Measurements from ENCODE around the gene TPCN2.

TPCN2 gene

DNA sequence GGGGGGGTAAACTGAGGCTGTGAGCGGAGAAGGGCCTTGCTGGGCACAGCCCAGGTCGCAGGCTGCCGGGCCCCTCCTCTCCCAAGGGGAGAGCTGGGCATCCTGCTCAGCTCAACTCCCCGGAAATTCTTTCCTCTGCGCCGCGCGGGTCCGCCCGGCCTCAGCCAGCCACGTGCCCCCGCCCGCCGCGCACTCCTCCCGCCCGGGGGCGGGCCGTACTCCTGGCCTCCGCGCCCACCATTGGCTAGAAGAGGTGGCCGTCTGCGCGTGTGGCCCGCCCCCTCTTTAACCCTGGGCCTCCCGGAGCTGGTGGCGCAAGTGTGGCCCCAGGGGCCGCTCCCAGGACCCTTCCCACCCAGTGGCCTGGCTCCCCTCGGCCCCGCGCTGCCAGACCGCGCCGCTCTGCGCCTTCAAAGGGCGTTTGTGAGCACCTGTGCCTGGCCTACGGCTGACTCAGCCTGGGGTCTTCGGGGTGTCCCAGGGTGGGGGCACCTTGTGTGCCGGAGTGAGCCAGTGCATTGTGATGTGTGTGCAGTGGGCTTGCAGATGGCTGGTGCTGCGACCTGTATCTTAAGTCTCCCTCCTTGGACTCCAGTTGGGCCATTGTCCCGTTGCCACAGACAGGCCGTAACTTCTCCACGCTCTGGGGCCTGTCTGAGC is 37.6 kb upstream of the TPCN2 start:
- no peak for DNase-seq

DNA sequence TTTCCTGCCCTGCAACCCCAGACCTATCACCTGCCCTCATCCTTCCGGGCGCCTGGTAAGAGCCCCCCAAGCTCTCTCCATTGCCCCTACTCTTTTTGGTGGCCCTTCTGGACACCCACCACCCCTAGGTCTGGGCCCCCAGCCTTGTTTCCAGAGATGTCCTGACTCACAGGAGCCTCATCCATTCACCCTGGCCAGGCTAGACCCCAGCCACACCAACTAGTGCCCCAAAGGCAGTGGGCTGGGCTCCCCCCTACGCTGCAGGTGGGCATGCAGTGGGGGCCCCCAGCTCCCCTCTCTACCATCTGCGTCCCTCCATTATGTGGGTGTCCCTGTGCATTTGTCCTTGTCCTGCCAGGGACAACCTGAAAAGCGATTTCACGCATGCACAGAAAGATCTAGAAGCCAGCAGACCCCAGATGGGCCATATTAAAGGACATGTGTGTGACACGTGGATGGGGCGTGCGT is 37.1 kb upstream of the TPCN2 start:
- DNase-seq, result no peak

GRCh38 chr11:69012092-69013008 is 36.4 kb upstream of the TPCN2 start:
- DNase-seq, result no peak

DNA sequence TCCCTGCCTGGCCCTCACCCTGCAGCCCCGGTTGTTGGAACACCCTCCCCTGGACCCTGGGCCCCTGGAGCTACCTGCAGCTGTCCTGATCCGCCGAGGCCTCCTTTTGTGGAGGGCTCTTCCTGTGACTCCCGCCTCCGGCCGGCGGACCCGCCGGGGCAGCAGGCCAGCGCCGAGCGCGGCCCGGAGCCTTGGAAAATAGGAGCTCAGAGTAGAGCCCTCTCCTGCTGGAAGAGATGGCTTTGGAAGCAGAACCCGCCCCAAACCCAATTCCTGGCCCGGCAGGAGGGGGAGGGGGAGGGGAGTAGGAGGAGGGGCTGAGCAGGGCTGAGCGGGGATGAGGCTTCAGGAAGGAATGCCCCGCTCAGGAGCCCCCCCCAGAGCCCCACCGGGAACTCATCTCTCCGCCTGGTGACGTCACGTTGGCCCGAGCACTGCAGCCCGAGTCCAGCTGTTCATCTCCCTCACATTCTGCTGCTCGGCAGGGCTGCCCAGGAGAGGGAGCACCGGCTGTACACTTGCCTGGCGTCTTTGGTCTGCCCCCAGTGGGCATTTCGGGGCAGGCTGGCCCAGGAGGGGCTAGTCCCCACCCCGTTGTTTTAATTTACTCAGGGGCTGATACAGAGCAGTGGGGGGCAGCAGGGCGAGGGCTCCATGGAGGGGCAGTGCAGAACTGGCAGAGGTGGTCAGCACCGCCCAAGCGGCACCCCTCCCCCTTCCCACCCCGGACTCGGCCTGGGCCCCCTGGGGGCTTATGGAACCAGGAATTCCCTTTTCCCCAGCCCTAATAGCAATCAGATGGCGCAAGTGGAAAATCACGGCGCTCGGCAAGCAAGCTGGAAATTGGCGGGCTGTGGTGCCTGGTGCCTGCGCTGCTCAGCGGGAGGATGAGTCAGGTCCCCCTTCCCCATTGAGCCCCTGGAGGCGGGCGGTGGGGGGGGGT is 35.5 kb upstream of the TPCN2 start, which contains the start of gene MRGPRF:
MRGPRF (minus strand) TSS at position 238 of the 943 bp plus-strand sequence. CDS start 3,345 bp downstream, outside the sequence.
- DNase-seq, result no peak

- no peak for DNase-seq
These were observed 34.5 kb upstream of the TPCN2 start for GRCh38 chr11:69014084-69014851.

DNA sequence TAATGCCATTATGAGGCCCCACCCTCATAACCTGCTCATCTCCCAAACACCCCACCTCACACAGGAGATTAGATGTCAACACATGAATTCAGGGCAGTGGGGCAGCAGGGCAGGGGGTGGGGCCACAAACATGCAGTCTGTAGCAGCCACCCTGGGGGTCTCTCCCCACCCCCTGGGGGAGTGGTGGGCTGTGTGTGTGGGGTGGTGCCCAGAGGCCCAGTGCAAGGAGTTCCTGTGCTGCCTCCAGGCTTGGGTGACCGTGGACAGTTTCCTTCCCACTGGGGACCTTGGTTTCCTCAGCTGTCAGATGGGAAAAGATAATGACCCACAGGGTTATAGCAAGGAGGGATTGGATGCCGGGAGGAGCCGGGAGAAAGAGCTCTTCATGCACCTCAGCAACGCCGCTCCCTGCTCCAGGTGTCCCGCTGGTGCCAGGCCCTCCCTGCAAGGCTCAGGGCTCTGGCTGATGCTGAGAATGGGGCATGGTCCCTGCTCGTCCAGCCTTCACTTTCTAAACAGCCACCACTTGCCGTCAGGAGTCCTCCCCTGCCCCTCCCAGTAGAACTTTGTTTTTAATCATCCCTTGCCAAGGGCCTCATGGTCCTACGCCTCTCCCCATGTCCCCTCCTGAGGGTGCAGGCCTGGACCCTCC is 33.7 kb upstream of the TPCN2 start:
- DNase-seq, result no peak

- no peak for DNase-seq
These were observed 30.8 kb upstream of the TPCN2 start for GRCh38 chr11:69017951-69018350.

DNA sequence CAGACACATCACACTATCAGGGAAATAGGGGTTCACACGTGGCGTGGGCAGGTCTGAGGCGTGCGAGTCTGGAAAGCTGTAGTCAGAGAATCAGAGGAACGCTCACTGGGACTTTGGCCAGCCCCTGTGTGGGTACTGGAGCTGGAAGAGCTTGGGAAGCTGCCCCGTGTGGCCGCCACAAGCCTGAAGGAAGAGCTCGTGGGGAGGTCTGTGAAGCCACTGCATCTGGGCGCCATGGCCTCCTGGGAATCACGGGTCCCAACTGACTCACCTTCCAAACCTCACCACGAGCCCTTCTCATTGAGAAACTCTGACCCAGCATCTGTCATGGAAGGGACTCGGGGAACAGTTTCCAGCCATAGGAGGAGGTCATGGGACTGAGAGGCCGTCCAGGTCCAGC is 29.8 kb upstream of the TPCN2 start:
- no peak for DNase-seq

- no peak for DNase-seq
These were observed 26.5 kb upstream of the TPCN2 start for GRCh38 chr11:69022260-69022659.

- DNase-seq, result no peak
These were observed 24.2 kb upstream of the TPCN2 start for GRCh38 chr11:69024509-69024908.

DNA sequence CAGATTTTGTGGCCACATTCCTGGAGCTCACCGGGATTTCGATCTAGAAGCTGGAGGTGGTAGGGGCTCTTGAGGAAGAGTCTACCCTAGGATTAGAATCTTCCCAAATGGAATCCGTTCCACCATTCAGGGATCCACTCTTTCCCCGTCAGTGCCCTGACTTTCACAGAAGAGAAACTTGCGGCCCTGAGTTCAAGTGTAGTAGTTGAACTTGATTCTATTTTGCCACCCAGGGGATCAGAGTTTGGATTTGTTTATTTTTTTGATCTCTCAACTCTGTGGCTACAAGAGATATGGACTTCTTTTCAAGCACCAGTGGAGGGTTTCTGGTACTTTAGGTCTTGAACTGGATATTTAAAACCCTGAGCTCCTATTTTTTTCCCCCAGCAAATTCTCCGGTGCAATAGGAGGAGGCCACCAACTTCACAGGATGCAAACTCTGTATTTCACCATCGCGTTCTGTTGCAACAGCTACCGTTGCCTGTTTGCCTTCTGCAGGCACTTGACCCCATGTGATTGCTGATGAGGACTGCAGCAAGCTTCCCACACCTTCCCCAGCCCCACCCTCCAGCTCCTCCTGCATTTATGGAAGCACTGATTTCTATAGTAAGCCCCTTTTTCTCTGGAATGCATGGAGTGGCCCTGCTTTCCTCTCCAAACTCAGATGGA is 20.9 kb upstream of the TPCN2 start:
- DNase-seq, result no peak

GRCh38 chr11:69030301-69030700 is 18.4 kb upstream of the TPCN2 start:
- DNase-seq, result no peak

GRCh38 chr11:69032833-69033232 is 15.9 kb upstream of the TPCN2 start:
- no peak for DNase-seq

- DNase-seq, result no peak
These were observed 15.3 kb upstream of the TPCN2 start for GRCh38 chr11:69033431-69033830.

GRCh38 chr11:69034123-69034867 is 14.4 kb upstream of the TPCN2 start:
- DNase-seq, result no peak

GRCh38 chr11:69035150-69035945 is 13.4 kb upstream of the TPCN2 start:
- DNase-seq, result no peak

- DNase-seq, result no peak
These were observed 12.8 kb upstream of the TPCN2 start for GRCh38 chr11:69035946-69036340.

GRCh38 chr11:69037074-69037473 is 11.7 kb upstream of the TPCN2 start:
- no peak for DNase-seq

- no peak for DNase-seq
These were observed 11.2 kb upstream of the TPCN2 start for GRCh38 chr11:69037544-69037943.
